GM18909 (cell line): ENCODE measurements around the gene SUCLG2.

Experiments used
- ATAC-seq: cut with Tn5 transposase; IDR thresholded peaks from one replicate; pipeline ENCODE4 v1.9.1; 2021; ENCODE audit warnings: mild to moderate bottlenecking; ENCODE audit not compliant: unreplicated experiment, poor library complexity

SUCLG2 gene

GRCh38 chr3:67650084-67650483, 4.3 kb downstream of the SUCLG2 start:
- ATAC-seq, result no peak

- ATAC-seq, result no peak
Measured at GRCh38 chr3:67649681-67650080, 4.7 kb downstream of the SUCLG2 start.

- ATAC-seq, result no peak
Measured at GRCh38 chr3:67648701-67649100, 5.7 kb downstream of the SUCLG2 start.

GRCh38 chr3:67648229-67648628, 6.2 kb downstream of the SUCLG2 start:
- ATAC-seq, result no peak

GRCh38 chr3:67647390-67647878, 7.0 kb downstream of the SUCLG2 start:
- no peak for ATAC-seq

- no peak for ATAC-seq
Measured at GRCh38 chr3:67646586-67647234, 7.7 kb downstream of the SUCLG2 start.

- ATAC-seq, result no peak
Measured at GRCh38 chr3:67644827-67645226, 9.6 kb downstream of the SUCLG2 start.

- no peak for ATAC-seq
Measured at GRCh38 chr3:67642734-67643133, 11.7 kb downstream of the SUCLG2 start.

- no peak for ATAC-seq
Measured at GRCh38 chr3:67642190-67642589, 12.2 kb downstream of the SUCLG2 start.

GRCh38 chr3:67641451-67641850, 13.0 kb downstream of the SUCLG2 start:
- no peak for ATAC-seq

GRCh38 chr3:67640023-67640660, 14.3 kb downstream of the SUCLG2 start:
- no peak for ATAC-seq

- no peak for ATAC-seq
Measured at GRCh38 chr3:67637255-67637900, 17.0 kb downstream of the SUCLG2 start.

GRCh38 chr3:67635806-67636205, 18.6 kb downstream of the SUCLG2 start:
- ATAC-seq, result no peak

GRCh38 chr3:67635257-67635656, 19.2 kb downstream of the SUCLG2 start:
- no peak for ATAC-seq

- no peak for ATAC-seq
Measured at GRCh38 chr3:67630666-67631362, 23.6 kb downstream of the SUCLG2 start.

- no peak for ATAC-seq
Measured at GRCh38 chr3:67624687-67625086, 29.7 kb downstream of the SUCLG2 start.

- ATAC-seq, result no peak
Measured at GRCh38 chr3:67624078-67624477, 30.3 kb downstream of the SUCLG2 start.

- no peak for ATAC-seq
Measured at GRCh38 chr3:67622652-67623051, 31.8 kb downstream of the SUCLG2 start.

GRCh38 chr3:67620869-67621268, 33.5 kb downstream of the SUCLG2 start:
- ATAC-seq, result no peak

- no peak for ATAC-seq
Measured at GRCh38 chr3:67619991-67620390, 34.4 kb downstream of the SUCLG2 start.

- peak; percentile 91 for ATAC-seq
Measured at GRCh38 chr3:67617518-67617917, 36.9 kb downstream of the SUCLG2 start.
